GM18498 (cell line): ENCODE results near the gene IRAK1.
A peak's percentile ranks its signal among the peaks of the same experiment; 100 is the strongest.
"Not testable (repeated sequence)": the region's sequence is repeated elsewhere in the genome, so short reads cannot be mapped to it uniquely, and the experiment has no call there.

ENCODE experiments used
- ATAC-seq: cut with Tn5 transposase; IDR thresholded peaks from one replicate; pipeline ENCODE4 v1.9.1; 2021; ENCODE audit warnings: mild to moderate bottlenecking, moderate library complexity; ENCODE audit not compliant: unreplicated experiment

Gene IRAK1

GRCh38 chrX:154002215-154002719 is 17.4 kb downstream of the IRAK1 start:
- peak; percentile 65 for ATAC-seq

- ATAC-seq: no peak
These were observed 19.7 kb downstream of the IRAK1 start for GRCh38 chrX:154000051-154000450.

GRCh38 chrX:153999359-154000037 is 20.2 kb downstream of the IRAK1 start:
- no peak for ATAC-seq

DNA sequence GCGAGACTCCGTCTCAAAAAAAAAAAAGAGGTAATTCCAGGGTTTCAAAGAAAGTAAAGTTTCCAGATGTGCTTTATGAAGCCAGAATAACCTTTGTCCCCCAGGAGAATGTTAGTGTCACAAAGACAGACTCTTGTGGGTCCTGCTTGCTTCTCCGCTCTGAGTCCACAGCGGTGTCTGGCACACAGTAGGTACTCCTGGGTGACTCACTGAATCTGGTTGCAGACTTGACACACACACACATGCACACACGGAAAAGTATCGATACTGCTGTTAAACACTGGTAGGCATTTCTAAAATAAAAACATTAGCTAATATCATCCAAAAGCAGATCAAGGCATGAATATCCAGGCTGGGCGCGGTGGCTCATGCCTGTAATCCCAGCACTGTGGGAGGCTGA is 24.2 kb downstream of the IRAK1 start:
- no peak for ATAC-seq

GRCh38 chrX:153994398-153994797 is 25.3 kb downstream of the IRAK1 start:
- ATAC-seq: not testable (repeated sequence)

DNA sequence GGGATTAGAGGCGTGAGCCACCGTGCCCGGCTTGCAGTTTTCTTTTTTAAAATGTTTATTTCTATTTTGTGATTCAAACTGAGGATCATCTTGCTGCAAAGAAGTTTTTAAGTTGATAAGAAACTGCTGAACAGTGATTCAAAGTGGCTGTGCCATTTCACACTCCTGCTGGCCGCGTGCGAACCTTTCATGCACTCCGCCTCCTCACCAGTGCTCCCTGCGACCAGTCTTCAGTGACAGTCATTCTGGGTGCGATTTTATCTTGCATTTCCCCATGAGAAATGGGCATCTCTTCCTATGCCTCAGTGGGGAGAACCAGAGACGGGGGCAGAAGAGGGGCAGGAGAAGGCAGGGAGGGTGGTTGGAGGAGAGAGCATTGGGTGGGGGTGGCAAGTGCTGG is 25.7 kb downstream of the IRAK1 start:
- no peak for ATAC-seq

- no peak for ATAC-seq
These were observed 26.6 kb downstream of the IRAK1 start for GRCh38 chrX:153993079-153993478.

GRCh38 chrX:153992180-153992579 is 27.5 kb downstream of the IRAK1 start:
- ATAC-seq: no peak

- ATAC-seq: no peak
These were observed 28.6 kb downstream of the IRAK1 start for GRCh38 chrX:153991013-153991580.

DNA sequence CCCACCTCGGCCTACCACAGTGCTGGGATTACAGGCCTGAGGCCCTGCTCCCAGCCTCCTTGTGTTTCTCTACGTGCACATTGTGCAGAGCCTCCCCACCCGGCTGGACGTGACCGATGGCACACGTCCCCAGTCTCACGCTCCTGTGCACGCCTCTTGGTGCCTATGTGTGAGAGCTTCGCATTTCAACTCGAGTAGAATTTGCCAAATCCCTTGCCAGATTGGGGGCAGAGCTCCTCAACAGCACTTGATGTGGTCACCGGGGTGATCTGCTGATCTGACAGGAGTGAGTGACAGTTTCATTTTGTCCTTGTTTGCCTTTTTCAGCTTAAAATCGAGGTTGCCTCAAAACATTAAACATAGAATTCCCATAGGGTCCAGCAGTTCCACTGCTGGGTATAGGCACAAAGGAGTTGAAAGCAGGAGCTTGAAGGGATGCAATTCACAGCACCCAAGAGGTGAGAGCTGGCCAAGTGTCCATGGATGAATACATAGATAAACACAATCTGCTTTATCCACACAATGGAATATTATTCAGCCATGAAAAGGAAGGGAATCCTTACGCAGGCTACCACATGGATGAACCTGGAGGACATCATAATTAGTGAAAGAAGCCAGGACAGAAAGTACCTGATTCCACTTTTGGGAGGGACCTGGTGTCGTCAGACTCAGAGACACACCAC is 29.6 kb downstream of the IRAK1 start:
- ATAC-seq: no peak

GRCh38 chrX:153988493-153988892 is 31.2 kb downstream of the IRAK1 start:
- no peak for ATAC-seq

DNA sequence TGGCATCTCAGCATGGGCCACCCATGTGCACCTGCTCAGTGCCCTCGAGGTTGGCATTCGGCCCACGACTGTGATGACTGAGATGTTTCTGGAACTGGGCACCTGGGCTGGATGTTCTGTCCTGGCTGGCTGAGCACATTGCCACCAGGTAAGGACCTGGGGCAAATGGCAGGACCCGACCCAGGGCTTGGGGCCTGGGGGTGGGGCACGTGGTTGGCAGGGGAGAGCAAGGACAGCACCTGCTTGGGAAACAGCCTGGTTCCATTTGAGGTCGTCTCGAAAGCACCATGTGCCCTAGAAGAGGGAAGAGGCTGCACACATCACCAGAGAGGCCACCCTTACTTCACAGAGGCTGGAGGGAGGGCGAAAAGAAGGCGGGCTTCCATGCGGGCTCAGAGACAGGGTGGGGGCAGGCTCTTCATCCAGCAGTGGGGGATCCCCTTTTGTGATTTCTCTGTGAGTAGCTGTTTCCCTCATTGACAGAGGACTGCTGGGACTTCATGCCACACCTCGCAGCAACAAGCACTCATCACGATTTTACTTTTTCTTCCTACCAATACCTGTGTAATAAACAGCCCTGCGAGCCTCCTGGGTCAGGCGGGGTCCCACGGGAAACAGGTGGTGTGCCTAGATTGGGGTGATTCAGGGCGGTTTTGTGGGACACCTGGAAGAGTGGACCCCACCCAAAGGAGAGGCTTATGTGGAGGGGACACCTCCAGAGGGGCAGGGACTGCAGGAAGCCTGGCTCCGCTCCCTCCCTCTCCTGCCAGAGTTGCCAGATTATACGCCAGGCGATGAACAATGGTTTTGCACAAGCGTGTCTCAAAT is 35.1 kb downstream of the IRAK1 start:
- no peak for ATAC-seq

- ATAC-seq: no peak
These were observed 36.3 kb downstream of the IRAK1 start for GRCh38 chrX:153983321-153983801.

GRCh38 chrX:153981771-153982533 is 37.8 kb downstream of the IRAK1 start:
- no peak for ATAC-seq

GRCh38 chrX:153981231-153981630 is 38.5 kb downstream of the IRAK1 start:
- no peak for ATAC-seq

GRCh38 chrX:153980394-153980793 is 39.3 kb downstream of the IRAK1 start:
- peak; percentile 70 for ATAC-seq

DNA sequence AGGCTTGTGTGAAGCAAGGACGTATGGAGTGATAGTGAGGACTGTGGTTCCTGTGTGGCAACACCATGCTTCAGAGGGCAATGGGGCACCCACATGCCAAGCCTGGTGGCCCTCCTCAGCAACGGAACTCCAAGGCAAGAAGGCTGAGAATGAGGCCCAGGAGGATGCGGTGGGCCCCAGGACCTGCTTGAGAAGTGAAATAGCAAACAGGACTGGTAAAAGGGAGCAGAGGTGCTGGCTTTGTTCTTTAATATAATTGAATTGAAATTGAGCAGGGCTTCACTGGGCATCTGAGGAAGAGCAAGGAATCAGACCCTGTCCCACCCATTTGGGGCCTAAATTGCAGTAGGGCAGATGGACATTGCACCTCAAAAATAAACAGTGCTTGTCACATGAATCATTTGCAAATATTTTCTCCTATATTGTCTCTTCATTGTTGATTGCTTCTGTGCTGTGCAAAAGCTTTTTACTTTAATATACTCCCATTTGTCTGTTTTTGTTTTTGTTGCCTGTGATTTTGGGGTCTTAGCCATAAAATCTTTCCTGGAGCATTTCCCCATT is 44.9 kb downstream of the IRAK1 start:
- ATAC-seq: no peak

DNA sequence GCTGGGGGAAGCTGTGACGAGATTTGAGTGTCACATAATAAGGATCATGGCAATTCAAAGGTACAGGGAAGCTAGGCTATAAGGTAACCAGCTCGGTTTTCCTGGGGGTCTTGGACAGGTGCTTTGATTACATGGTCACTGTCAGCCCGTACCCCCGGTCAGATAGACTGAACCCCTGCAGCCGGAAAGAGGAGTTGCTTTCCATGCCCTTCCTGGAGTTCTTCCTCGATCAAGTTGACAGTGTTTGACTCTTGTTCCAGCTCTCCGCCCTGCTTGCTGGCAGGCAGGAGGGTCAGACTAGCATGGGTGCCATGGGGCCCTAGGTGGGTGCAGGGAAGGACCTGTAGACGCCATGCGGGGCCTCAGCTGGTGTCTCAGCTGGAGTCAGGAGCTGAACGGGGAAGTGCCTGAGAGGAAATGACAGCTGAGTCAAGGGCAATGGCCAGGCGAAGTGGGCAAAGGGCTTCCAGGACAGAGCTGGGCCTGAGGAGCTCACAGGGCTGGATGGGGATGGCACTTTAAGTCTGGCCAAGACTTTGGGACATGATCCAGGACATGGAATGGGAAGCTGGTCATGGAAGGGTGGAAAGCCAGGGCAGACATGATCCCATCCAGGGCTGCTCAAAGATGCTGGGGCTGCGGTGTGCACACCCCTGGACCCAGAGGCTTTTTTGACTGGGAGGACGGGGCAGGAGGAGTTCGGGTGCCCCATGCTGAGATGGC is 45.5 kb downstream of the IRAK1 start:
- ATAC-seq: no peak
